Measurements from ENCODE around the gene LONP1.

The LONP1 gene

GRCh38 chr19:5644037-5644436, 75.9 kb downstream of the LONP1 start:
- peaks cover 57% of the 10 kb centered on the region for H3K36me3 Mint-ChIP-seq (ENCODE audit: low read depth)
- H3K9me3 Mint-ChIP-seq, result no peaks in the 10 kb centered on the region
- H3K27ac Mint-ChIP-seq, result no peak overlapping the region
- H3K4me1 Mint-ChIP-seq (ENCODE audit: low read depth), result peaks cover 10% of the 10 kb centered on the region
- no peaks in the 10 kb centered on the region for H3K27me3 Mint-ChIP-seq (ENCODE audit: low read depth)
- H3K4me3 Mint-ChIP-seq, result no peak overlapping the region

GRCh38 chr19:5643060-5643459, 76.9 kb downstream of the LONP1 start:
- Mint-ChIP-seq H3K4me3 (no peak overlapping the region), H3K36me3 (ENCODE audit: low read depth) (peaks cover 51% of the 10 kb centered on the region), H3K9me3 (no peaks in the 10 kb centered on the region), H3K27ac (no peak overlapping the region), H3K4me1 (ENCODE audit: low read depth) (peaks cover 10% of the 10 kb centered on the region), H3K27me3 (ENCODE audit: low read depth) (no peaks in the 10 kb centered on the region)

DNA sequence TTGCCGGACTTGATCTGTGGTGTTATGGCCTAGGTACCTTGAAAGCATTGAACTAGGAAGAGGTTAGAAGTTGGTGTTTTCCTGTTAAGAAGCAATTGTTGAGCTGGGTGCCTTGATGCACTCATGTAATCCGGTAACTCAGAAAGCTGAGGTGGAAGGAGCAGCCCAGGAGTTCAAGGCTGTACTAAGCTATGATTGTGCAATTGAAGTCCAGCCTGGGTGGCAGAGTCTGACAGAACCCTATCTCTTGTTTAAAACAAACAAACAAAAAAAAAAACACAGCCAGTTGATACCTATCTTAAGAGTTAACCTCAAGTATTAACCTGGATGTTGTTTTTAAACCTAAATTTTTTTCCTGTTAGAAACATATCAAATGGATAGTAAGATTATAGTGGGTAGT, 77.7 kb downstream of the LONP1 start:
- no peak overlapping the region for H3K4me3 Mint-ChIP-seq
- no peaks in the 10 kb centered on the region for H3K9me3 Mint-ChIP-seq
- H3K27ac Mint-ChIP-seq, result no peak overlapping the region
- no peaks in the 10 kb centered on the region for H3K27me3 Mint-ChIP-seq (ENCODE audit: low read depth)
- H3K4me1 Mint-ChIP-seq (ENCODE audit: low read depth), result peaks cover 8% of the 10 kb centered on the region
- peaks cover 45% of the 10 kb centered on the region for H3K36me3 Mint-ChIP-seq (ENCODE audit: low read depth)

All from T-helper 1 cell treated with Interleukin-12 subunit alpha and Interleukin-12 subunit beta and Interleukin-4 antibody, amounts not matched to agents 30 μg/mL and 1 μg/mL, for 36 hours (primary cell).